ENCODE data around the gene TMEM167A. TPM values are rescaled to one million over a fixed set of nuclear protein-coding genes. Genes with fewer than 3 reads are reported as not detected.

Gene TMEM167A
- polyA plus RNA-seq, 3 donors, result 117 to 124 (median 118) TPM

Other genes with a start within 250 kb of the TMEM167A start
- 10 to 100 TPM; 14.5 to 17.2 (median 15.2) TPM for gene XRCC4, start 153 bp upstream of the TMEM167A start, polyA plus RNA-seq (ENCODE audit: insufficient read length in 3 of 3)

All from right renal cortex interstitium (tissue), 3 donors.